Osteoblast (primary cell): ENCODE results near the gene EPRS1. TPM values are rescaled to one million over a fixed set of nuclear protein-coding genes. Genes with fewer than 3 reads are reported as not detected.

Experiments
- DNase-seq: peaks from one replicate; pipeline ENCODE4 v3.0.0; 2011; ENCODE audit warnings: low spot score, mixed read lengths; ENCODE audit not compliant: insufficient read length; ENCODE audit errors: missing footprints
- H2AFZ ChIP-seq: 2 replicates; pipeline ENCODE4 v1.6.0; 2011; ENCODE audit warnings: mild to moderate bottlenecking, low read length
- H3K27ac ChIP-seq: 2 replicates; pipeline ENCODE4 v1.5.1; 2011; ENCODE audit warnings: mild to moderate bottlenecking, low read depth, low read length, moderate library complexity
- H3K27me3 ChIP-seq: 2 replicates; pipeline ENCODE4 v1.6.0; 2012; ENCODE audit warnings: mild to moderate bottlenecking, control low read depth, inconsistent platforms, low read length, moderate library complexity; ENCODE audit not compliant: insufficient read depth
- H3K36me3 ChIP-seq: 2 replicates; pipeline ENCODE4 v1.5.1; 2011; ENCODE audit warnings: mild to moderate bottlenecking, low read length, control low read depth, moderate library complexity; ENCODE audit not compliant: insufficient read depth
- H3K4me1 ChIP-seq: 2 replicates; pipeline ENCODE4 v1.5.1; 2011; ENCODE audit warnings: mild to moderate bottlenecking, low read length, control low read depth, moderate library complexity; ENCODE audit not compliant: insufficient read depth
- H3K4me2 ChIP-seq: 2 replicates; pipeline ENCODE4 v1.6.0; 2011; ENCODE audit warnings: mild to moderate bottlenecking, low read length; ENCODE audit not compliant: insufficient read depth
- H3K4me3 ChIP-seq: fragments of 200-600 bp; sonication (generic); 3 replicates; pipeline ENCODE4 v1.5.1; 2012; ENCODE audit warnings: mild to moderate bottlenecking, low read length, inconsistent platforms; ENCODE audit not compliant: insufficient read depth
- H3K79me2 ChIP-seq: 2 replicates; pipeline ENCODE4 v1.6.0; 2012; ENCODE audit warnings: mild to moderate bottlenecking, low read length, control low read depth, inconsistent platforms; ENCODE audit not compliant: insufficient read depth
- H3K9me3 ChIP-seq: 2 replicates; pipeline ENCODE4 v1.5.1; 2011; ENCODE audit warnings: low read depth, low read length, control low read depth
- H4K20me1 ChIP-seq: 2 replicates; pipeline ENCODE4 v1.6.0; 2012; ENCODE audit warnings: mild to moderate bottlenecking, low read length, control low read depth; ENCODE audit not compliant: insufficient read depth
- CTCF ChIP-seq: IDR thresholded peaks from 2 replicates; pipeline ENCODE4 v1.5.1; 2011; ENCODE audit warnings: mild to moderate bottlenecking, low read depth, low read length, moderate library complexity; ENCODE audit errors: extremely low read depth
- total RNA-seq: library from RNA; depleted of rRNA; stranded (reverse); fragments of >200 nt; gene quantifications from 2 replicates; pipeline ENCODE4 v1.2.3, GENCODE V29; 2012

Gene EPRS1
- total RNA-seq, 1 donor = 203 TPM

DNA sequence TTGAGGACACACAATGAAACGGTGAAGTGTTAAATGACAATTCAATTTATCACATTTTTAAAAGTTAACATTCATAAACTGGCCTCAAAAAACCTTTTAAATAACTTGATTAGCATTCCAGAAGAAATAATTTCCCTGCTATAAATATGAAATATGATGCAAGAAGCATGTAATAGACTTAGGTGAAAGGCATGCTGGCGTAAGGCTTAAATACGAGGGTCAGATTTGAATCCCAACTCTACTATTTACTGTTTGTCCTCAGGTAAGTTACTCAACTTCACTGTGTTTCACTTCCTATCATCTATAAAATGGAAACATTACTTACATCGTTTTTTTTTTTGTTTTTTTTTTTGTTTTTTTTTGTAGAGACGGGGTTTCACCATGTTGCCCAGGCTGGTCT, 40.8 kb downstream of the EPRS1 start:
- Histone ChIP-seq H3K4me1 (peaks cover 3% of the 10 kb centered on the region), H3K27me3 (no peaks in the 10 kb centered on the region), H2AFZ (no peak overlapping the region), H3K79me2 (no peaks in the 10 kb centered on the region), H3K27ac (no peak overlapping the region), H3K9me3 (no peaks in the 10 kb centered on the region), H3K4me2 (no peak overlapping the region), H3K36me3 (peaks cover 69% of the 10 kb centered on the region), H3K4me3 (no peak overlapping the region), H4K20me1 (no peaks in the 10 kb centered on the region)
- no peak for TF ChIP-seq CTCF
- DNase-seq = no peak

- no peak for DNase-seq
- H2AFZ ChIP-seq = no peak overlapping the region
- no peak overlapping the region for H3K4me3 ChIP-seq
- H3K27ac ChIP-seq = no peak overlapping the region
- H3K27me3 ChIP-seq = no peaks in the 10 kb centered on the region
- no peak for TF ChIP-seq CTCF
- peaks cover 3% of the 10 kb centered on the region for H3K4me1 ChIP-seq
- H3K36me3 ChIP-seq = peaks cover 68% of the 10 kb centered on the region
- H3K9me3 ChIP-seq = no peaks in the 10 kb centered on the region
- H4K20me1 ChIP-seq = no peaks in the 10 kb centered on the region
- H3K79me2 ChIP-seq = no peaks in the 10 kb centered on the region
- H3K4me2 ChIP-seq = no peak overlapping the region
Measured at GRCh38 chr1:220003610-220004299, 42.5 kb downstream of the EPRS1 start.

GRCh38 chr1:220003015-220003414, 43.3 kb downstream of the EPRS1 start:
- H3K27ac ChIP-seq = no peak overlapping the region
- no peaks in the 10 kb centered on the region for H4K20me1 ChIP-seq
- H3K9me3 ChIP-seq = no peaks in the 10 kb centered on the region
- H3K79me2 ChIP-seq = no peaks in the 10 kb centered on the region
- H3K4me3 ChIP-seq = no peak overlapping the region
- no peak for DNase-seq
- no peak overlapping the region for H2AFZ ChIP-seq
- H3K36me3 ChIP-seq = peaks cover 69% of the 10 kb centered on the region
- no peaks in the 10 kb centered on the region for H3K27me3 ChIP-seq
- peaks cover 3% of the 10 kb centered on the region for H3K4me1 ChIP-seq
- H3K4me2 ChIP-seq = no peak overlapping the region
- no peak for TF ChIP-seq CTCF

GRCh38 chr1:220001095-220001501, 45.2 kb downstream of the EPRS1 start:
- H4K20me1 ChIP-seq = no peaks in the 10 kb centered on the region
- H3K9me3 ChIP-seq = no peaks in the 10 kb centered on the region
- no peak for TF ChIP-seq CTCF
- no peak for DNase-seq
- peaks cover 3% of the 10 kb centered on the region for H3K4me1 ChIP-seq
- H3K27me3 ChIP-seq = no peaks in the 10 kb centered on the region
- peaks cover 75% of the 10 kb centered on the region for H3K36me3 ChIP-seq
- H3K79me2 ChIP-seq = no peaks in the 10 kb centered on the region
- H3K4me2 ChIP-seq = no peak overlapping the region
- H2AFZ ChIP-seq = no peak overlapping the region
- no peak overlapping the region for H3K27ac ChIP-seq
- no peak overlapping the region for H3K4me3 ChIP-seq
